ENCODE data around the gene COL9A3.
"Not testable (repeated sequence)": the region's sequence is repeated elsewhere in the genome, so short reads cannot be mapped to it uniquely, and the experiment has no call there.

COL9A3 gene

GRCh38 chr20:62838128-62838891 lies 21.5 kb downstream of the COL9A3 start:
- no peak for DNase-seq

GRCh38 chr20:62839261-62839660 lies 22.4 kb downstream of the COL9A3 start:
- no peak for DNase-seq

DNA sequence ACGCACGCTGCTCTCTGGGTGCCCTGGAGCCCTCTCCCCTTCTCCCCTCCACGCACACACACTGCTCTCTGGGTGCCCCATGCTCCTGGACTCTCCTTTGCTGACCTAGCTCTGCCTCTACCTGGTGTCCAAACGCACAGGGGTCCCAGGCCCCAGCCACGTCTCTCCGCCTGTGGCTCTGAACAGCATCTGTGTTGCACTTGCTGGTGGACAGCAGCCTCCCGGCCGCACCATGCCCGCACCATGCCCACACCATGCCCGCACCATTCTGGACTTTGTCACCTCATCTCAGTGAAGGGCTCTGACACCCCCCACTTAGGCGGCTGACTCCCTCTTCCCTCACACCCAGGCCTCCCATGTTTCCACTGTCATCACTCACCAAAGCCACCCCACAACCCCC lies 23.0 kb downstream of the COL9A3 start:
- no peak for DNase-seq

- DNase-seq: no peak
Measured at GRCh38 chr20:62840244-62841197, 23.7 kb downstream of the COL9A3 start.

GRCh38 chr20:62841705-62842212 lies 24.9 kb downstream of the COL9A3 start:
- DNase-seq: no peak

DNA sequence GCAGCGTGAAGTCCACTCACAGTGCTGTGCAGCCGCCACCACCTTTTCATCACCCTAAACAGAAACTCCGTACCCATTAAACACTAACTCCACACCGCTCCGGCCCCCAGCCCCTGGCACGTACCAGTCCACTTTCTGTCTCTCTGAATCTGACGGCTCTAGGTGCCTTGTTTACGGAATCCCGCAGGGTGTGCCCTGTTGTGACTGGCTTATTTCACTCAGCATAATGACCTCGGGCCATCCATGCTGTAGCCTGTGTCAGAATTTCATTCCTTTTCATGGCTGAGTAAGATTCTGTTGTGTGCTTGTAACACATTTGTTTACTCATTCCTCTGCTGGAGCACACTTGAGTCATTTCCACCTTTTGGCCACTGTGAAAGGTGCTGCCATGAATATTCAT lies 26.8 kb downstream of the COL9A3 start:
- no peak for DNase-seq

- no peak for DNase-seq
Measured at GRCh38 chr20:62844182-62844581, 27.3 kb downstream of the COL9A3 start.

DNA sequence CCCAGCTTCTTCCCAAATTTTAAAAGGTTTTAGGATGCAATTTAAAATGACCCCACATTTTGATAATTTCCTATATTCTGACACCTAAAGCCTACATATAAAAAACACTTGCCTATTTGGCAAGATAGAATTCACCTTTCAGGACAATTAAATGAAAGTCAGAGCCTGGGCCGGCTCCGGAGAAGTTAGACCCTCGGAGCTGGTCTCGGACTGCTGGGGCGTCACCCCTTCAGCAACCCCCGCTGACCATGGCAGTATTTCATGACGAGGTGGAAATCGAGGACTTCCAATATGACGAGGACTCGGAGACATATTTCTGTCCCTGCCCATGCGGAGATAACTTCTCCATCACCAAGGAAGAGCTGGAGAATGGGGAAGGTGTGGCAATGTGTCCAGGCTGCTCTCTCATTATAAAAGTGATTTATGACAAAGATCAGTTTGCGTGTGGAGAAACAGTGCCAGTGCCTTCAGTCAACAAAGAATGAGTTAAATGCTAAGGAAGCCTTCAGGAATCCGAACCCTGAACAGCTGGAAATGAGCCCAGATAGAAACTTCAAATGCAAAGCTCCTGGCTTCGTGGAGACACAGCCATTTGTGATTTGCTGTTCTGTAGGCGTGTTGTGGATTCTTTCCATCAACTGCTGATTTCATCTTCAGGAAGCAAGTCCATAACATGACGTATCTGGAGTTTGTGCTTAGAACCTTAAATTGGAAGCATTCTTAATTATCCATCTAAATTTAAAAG lies 28.7 kb downstream of the COL9A3 start:
- no peak for DNase-seq

DNA sequence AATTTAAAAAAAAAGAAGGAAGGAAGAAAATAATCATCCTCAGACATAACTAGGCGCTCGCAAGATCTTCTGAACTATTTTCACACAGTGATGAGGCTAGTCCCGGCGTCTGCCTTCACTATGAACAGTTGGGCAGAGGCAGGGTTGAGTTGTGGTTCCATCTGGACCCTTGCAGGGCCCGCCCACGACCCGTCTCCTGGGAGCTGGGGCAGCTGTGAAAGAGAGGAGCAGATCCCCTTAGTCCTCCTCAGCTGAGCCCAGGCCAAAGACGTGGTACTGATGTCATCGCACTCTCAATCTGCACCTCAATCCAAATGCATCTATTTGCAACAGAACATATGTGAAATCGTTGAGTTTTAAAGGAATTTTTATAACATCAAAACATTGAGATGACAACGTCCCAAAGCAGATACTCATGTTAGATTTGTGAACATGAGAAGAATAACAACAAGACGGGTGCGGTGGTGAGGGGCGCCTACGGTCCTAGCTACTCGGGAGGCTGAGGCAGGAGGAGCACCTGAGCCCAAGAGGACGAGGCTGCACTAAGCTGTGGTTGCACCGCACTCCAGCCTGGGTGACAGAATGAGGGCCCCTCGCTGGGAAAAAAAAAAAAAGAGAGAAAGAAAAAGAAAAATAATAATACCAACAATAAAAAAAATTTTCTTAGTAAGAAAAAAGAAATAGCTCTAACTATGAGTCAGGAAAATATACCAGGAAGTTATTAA lies 29.5 kb downstream of the COL9A3 start:
- peak; percentile 81 for DNase-seq

DNA sequence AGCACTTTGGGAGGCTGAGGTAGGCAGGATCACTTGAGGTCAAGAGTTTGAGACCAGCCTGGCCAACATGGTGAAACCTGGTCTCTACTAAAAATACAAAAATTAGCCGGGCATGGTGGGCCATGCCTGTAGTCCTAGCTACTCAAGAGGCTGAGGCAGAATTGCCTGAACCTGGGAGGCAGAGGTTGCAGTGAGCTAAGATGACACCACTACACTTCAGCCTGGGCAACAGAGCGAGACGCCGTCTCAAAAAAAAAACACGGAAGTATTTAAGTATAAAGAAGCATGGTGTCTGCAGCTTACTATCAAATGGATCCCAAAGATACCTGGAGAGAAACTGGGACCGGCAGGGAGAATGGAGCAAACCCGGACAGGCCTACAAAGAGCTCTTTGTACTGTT lies 32.1 kb downstream of the COL9A3 start:
- DNase-seq: not testable (repeated sequence)

GRCh38 chr20:62849431-62849830 lies 32.6 kb downstream of the COL9A3 start:
- no peak for DNase-seq

DNA sequence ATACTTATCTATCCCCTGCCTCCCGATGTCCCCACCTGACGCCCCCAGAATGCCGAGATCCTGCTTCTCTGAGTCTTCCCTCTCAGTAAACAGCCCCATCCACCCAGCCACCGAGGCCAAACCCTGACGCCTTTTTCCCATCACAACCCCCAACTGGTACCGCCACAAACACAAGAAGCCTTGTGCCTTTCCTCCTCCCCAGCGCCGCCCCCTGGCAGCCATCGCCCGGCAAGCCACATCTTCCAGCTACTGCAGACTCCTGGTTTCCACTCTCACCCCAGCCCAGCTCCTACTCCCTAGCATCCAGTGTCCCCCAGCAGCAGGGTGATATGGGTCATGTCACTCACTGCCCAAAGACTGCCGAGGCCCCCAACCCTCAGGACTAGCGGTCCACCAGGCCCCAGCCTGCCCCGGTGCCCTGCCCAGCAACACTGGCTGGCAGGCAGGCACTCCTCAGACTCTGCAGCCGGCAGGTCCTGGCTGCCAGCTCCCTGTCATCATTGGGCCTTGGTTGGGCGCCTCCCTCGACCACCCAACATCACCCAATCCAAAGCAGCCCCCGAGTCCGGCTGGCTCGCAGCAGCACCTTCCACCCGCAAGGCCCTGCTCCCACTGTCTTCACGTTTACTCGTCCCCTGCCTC lies 33.6 kb downstream of the COL9A3 start:
- no peak for DNase-seq

DNA sequence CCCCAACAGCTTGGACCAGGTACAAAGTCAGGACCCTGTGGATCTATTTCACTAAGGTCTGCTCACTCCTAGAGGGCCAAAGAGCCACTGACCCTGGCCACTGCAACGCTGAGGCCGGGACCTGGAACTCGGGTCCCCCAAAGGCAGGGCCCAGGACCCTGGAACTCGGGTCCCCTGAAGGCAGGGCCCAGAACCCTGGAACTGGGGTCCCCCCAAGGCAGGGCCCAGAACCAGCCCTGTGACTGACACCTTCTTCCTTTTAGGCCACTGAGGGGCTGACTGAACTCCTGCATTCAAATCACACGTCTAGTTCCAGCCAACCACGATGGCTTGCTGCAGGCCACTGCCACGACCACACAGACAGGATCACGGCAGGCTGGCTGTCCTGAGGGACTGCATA lies 35.3 kb downstream of the COL9A3 start:
- no peak for DNase-seq

DNA sequence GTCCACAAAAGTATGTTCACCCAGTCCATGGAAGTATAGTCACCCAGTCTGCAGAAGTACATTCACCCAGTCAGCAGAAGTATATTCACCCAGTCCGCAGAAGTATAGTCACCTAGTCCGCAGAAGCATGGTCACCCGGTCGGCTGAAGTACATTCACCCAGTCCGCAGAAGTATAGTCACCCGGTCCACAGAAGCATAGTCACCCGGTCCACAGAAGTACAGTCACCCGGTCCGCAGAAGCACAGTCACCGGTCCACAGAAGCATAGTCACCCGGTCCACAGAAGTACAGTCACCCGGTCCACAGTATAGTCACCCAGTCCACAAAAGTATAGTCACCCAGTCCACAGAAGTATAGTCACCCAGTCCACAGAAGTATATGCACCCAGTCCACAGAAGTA lies 36.0 kb downstream of the COL9A3 start:
- no peak for DNase-seq

DNA sequence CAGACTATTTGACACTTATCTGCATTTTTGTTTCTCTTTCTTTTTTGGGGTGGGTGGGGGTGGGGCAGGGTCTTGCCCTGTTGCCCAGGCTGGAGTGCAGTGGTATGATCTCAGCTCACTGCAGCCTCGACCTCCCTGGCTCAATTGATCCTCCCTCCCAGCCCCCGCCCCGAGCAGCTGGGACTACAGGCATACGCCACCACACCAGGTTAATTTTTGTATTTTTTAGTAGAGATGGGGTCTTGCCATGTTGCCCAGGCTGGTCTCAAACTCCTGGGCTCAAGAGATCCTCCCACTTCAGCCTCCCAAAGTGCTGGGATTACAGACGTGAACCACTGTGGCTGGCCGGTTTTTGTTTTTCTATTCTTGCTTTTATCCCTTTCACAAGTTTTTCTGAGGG lies 36.5 kb downstream of the COL9A3 start:
- DNase-seq: not testable (repeated sequence)

- DNase-seq: no peak
Measured at GRCh38 chr20:62854121-62854520, 37.3 kb downstream of the COL9A3 start.

- no peak for DNase-seq
Measured at GRCh38 chr20:62855120-62855519, 38.3 kb downstream of the COL9A3 start.

DNA sequence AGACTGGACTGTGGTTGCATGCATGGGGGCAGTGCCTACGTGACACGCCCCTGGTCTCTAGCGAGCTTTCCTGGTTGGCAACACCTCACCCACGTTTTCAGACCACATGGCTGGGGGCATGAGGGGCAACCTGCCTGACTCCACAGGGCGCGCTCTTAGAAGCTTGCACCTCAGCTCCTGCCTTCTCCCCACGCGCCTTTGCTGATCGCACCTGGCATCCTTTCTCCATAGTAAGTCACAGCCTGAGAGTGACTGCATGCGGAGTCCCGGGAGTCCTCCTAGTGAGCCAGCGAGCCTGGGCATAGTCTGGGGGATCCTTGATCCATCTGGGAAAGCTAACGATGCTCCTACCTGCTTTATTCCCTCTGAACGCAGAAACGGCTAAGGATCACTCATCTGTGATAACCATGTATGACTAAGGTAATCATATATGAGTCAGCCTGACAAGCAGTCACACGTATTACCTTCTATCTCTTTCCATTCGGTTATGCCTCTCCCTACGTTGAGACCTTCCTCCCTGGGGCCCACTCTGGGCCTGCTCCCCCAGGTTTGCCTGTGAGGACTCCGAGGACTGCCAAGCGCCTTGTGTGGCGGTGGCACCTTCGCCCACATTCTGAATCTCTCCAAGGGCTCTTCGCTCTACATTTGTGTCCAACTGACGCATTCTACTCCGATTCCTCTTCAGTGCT lies 40.2 kb downstream of the COL9A3 start:
- DNase-seq: no peak

- no peak for DNase-seq
Measured at GRCh38 chr20:62858058-62858830, 41.4 kb downstream of the COL9A3 start.

DNA sequence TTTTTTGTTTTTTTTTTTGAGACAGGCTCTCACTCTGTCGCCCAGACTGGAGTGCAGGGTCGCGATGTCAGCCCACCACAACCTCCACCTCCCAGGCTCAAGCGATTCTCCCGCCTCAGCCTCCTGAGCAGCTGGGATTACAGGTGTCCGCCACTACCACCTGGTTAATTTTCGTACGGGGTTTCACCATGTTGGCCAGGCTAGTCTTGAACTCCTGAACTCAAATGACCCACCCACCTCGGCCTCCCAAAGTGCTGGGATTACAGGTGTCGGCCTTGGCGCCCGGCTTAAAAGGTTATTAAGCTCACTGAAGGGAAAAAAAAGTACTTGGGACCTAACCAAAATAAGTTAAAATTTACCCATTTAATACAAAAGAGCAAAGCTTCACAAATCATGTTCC lies 42.9 kb downstream of the COL9A3 start:
- no peak for DNase-seq
